ENCODE results near the gene GSK3B. TPM values are rescaled to one million over a fixed set of nuclear protein-coding genes. Genes with fewer than 3 reads are reported as not detected.

The GSK3B gene
- total RNA-seq, 1 experiment from 2014 or later, result 56.5 TPM

DNA sequence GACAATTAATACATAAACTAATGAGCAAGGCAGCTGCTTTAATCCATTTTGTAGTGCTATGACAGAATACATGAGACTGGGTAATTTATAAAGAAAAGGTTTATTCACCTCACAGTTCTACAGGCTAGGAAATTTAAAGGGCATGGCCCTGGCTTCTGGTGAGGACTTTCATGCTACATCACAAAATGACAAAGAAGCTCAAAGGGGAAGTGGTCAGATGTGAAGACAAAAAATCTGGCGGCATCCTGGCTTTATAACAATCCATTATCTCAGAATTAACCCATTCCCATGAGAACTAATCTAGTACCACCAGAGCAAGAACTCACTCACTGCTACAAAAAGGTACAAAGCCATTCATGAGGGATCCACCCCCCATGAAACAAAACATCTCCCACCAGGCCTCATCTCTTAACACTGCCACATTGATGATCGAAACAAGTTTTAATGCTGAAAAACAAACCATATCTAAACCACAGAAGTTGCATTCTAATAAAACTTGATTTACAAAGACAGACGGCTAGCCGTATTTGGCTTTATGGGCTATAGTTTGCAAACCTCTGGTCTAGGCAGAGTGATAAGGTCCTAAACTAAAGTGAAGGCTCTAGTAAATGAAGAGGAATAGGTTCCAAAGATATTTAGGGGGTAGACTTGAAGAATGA lies 44.2 kb downstream of the GSK3B start:
- Mint-ChIP-seq H3K9me3 (peaks cover 14 to 19% of the 10 kb centered on the region in 2 experiments; a peak in 4 of 5 replicates), H3K4me1 (peaks cover 15 to 22% of the 10 kb centered on the region in 2 experiments), H3K36me3 (ENCODE audit: insufficient read depth in 1 of 3, low read depth in 3 of 3) (peaks cover 29 to 34% (median 31%) of the 10 kb centered on the region in 3 experiments), H3K27ac (no peak overlapping the region), H3K27me3 (ENCODE audit: low read depth) (no peaks in the 10 kb centered on the region), H3K4me3 (no peak overlapping the region)
- H4K91ac ChIP-seq (ENCODE audit: insufficient read length, low read depth, low read length), result no peak overlapping the region
- H3T11ph ChIP-seq (ENCODE audit: low read length), result no peak overlapping the region
- no peak overlapping the region for H2BK5ac ChIP-seq (ENCODE audit: insufficient read length, low read length)
- H2AFZ ChIP-seq (ENCODE audit: low read length), result no peak overlapping the region
- no peak overlapping the region for H3K4me2 ChIP-seq (ENCODE audit: insufficient read depth, insufficient read length, low read length)
- H3K9ac ChIP-seq (ENCODE audit: extremely low read depth, insufficient read length, low read length), result no peak overlapping the region
- no peak overlapping the region for H3K18ac ChIP-seq (ENCODE audit: insufficient read length, low read depth, low read length)
- peaks cover 14% of the 10 kb centered on the region; the same call in 1 of the 2 replicates for H3K79me2 ChIP-seq (ENCODE audit: insufficient read depth, low read length)
- no peak overlapping the region for H2BK12ac ChIP-seq (ENCODE audit: insufficient read length, low read depth, low read length)
- H3K4me1 ChIP-seq (ENCODE audit: insufficient read depth, low read length), result no peaks in the 10 kb centered on the region
- no peak overlapping the region for H3K27ac ChIP-seq (ENCODE audit: insufficient read length, low read depth, low read length)
- no peak overlapping the region for H2BK15ac ChIP-seq (ENCODE audit: low read depth, low read length)
- H2BK120ac ChIP-seq (ENCODE audit: low read depth, low read length, poor library complexity, severe bottlenecking), result no peak overlapping the region
- H3K79me1 ChIP-seq (ENCODE audit: insufficient read depth, low read depth, low read length, poor library complexity, severe bottlenecking), result peaks cover 4% of the 10 kb centered on the region
- no peaks in the 10 kb centered on the region for H3K9me3 ChIP-seq (ENCODE audit: control insufficient read depth, low read depth, low read length)
- no peaks in the 10 kb centered on the region for H4K20me1 ChIP-seq (ENCODE audit: control insufficient read depth, insufficient read depth, insufficient read length)
- no peak for DNase-seq
- no peak overlapping the region for H3K14ac ChIP-seq (ENCODE audit: insufficient read depth, low read length)
- H3K23ac ChIP-seq (ENCODE audit: insufficient read length, low read depth, low read length), result no peak overlapping the region
- no peaks in the 10 kb centered on the region for H3K23me2 ChIP-seq (ENCODE audit: insufficient read length, low read depth, low read length, poor library complexity, severe bottlenecking)
- no peak overlapping the region for H4K8ac ChIP-seq (replicated peaks; ENCODE audit: insufficient read length, low read depth, low read length)
- H4K5ac ChIP-seq (ENCODE audit: insufficient read length, low read depth, low read length), result no peak overlapping the region
- H2AK5ac ChIP-seq (ENCODE audit: insufficient read length, low read length), result no peak overlapping the region
- H3K56ac ChIP-seq (ENCODE audit: insufficient read length, low read depth, low read length), result no peak overlapping the region
- WGBS (ENCODE audit: extremely low coverage, insufficient read length, low lambda C conversion rate), result no CpG with 5 or more reads among the region's 4 CpGs
- TF ChIP-seq CTCF (conservative IDR thresholded peaks at IDR 0.05), result no peak
- no peak overlapping the region for H3K4ac ChIP-seq (ENCODE audit: low read depth, low read length)
- no peaks in the 10 kb centered on the region for H3K27me3 ChIP-seq (ENCODE audit: insufficient read depth, low read length)
- H2BK20ac ChIP-seq (ENCODE audit: low read depth, low read length, poor library complexity, severe bottlenecking), result no peak overlapping the region
